ENCODE measurements around the gene POU3F2.

The POU3F2 gene

GRCh38 chr6:98836962-98837944 is 2.9 kb downstream of the POU3F2 start (continued):
- TF ChIP-seq ZNF292 (tag by site-specific recombination; IDR thresholded peaks at IDR 0.05; ENCODE audit: borderline replicate concordance, low read depth) = no peak
- TF ChIP-seq SP7 (tag by site-specific recombination; IDR thresholded peaks at IDR 0.05) = 0 out of 2 replicates have a peak, but pooled peaks have one; percentile 39
- TF ChIP-seq INSM2 (tag by site-specific recombination; IDR thresholded peaks at IDR 0.05) = no peak
- no peak for TF ChIP-seq GLI2 (tag by site-specific recombination; IDR thresholded peaks at IDR 0.05; ENCODE audit: borderline replicate concordance, low read depth)
- TF ChIP-seq ZNF423 (tag by site-specific recombination; IDR thresholded peaks at IDR 0.05) = no peak
- TF ChIP-seq ZXDB (tag by site-specific recombination; IDR thresholded peaks at IDR 0.05) = no peak
- no peak for TF ChIP-seq PATZ1 (tag by site-specific recombination; IDR thresholded peaks at IDR 0.05)
- no peak for TF ChIP-seq ZNF624 (tag by site-specific recombination; IDR thresholded peaks at IDR 0.05)
- no peak for TF ChIP-seq SALL2 (tag by site-specific recombination; IDR thresholded peaks at IDR 0.05; ENCODE audit: borderline replicate concordance)
- peak; percentile 75 for TF ChIP-seq ZNF600 (tag by site-specific recombination; IDR thresholded peaks at IDR 0.05)
- TF ChIP-seq ZNF792 (tag by site-specific recombination; IDR thresholded peaks at IDR 0.05) = no peak
- no peak for TF ChIP-seq BCL6B (tag by site-specific recombination; IDR thresholded peaks at IDR 0.05)
- no peak for TF ChIP-seq ZNF211 (tag by site-specific recombination; IDR thresholded peaks at IDR 0.05; ENCODE audit: low read depth)
- TF ChIP-seq ZNF580 (tag by site-specific recombination; IDR thresholded peaks at IDR 0.05) = no peak
- no peak for TF ChIP-seq ZNF132 (tag by site-specific recombination; IDR thresholded peaks at IDR 0.05; ENCODE audit: borderline replicate concordance)
- no peak for TF ChIP-seq ZNF214 (tag by site-specific recombination; IDR thresholded peaks at IDR 0.05; ENCODE audit: borderline replicate concordance)
- TF ChIP-seq KLF17 (tag by site-specific recombination; IDR thresholded peaks at IDR 0.05) = no peak
- 0 out of 2 replicates have a peak, but pooled peaks have one; percentile 37 for TF ChIP-seq ZNF398 (tag by site-specific recombination; IDR thresholded peaks at IDR 0.05)
- TF ChIP-seq EGR2 (tag by site-specific recombination; IDR thresholded peaks at IDR 0.05; ENCODE audit: low read depth) = 0 out of 2 replicates have a peak, but pooled peaks have one; percentile 24
- TF ChIP-seq ZFHX2 (tag by site-specific recombination; conservative IDR thresholded peaks at IDR 0.05) = 0 out of 2 replicates have a peak, but pooled peaks have one; percentile 30
- TF ChIP-seq KLF9 (tag by site-specific recombination; IDR thresholded peaks at IDR 0.05; ENCODE audit: low read depth) = no peak
- TF ChIP-seq PRDM6 (tag by site-specific recombination; IDR thresholded peaks at IDR 0.05) = peak; percentile 59
- no peak for TF ChIP-seq ZNF658 (tag by site-specific recombination; IDR thresholded peaks at IDR 0.05)
- no peak for TF ChIP-seq ZNF76 (tag by site-specific recombination; IDR thresholded peaks at IDR 0.05; ENCODE audit: borderline replicate concordance, low read depth)
- no peak for TF ChIP-seq ZNF621 (tag by site-specific recombination; IDR thresholded peaks at IDR 0.05)
- TF ChIP-seq ZNF514 (tag by site-specific recombination; IDR thresholded peaks at IDR 0.05) = no peak
- TF ChIP-seq ZNF488 (tag by site-specific recombination; IDR thresholded peaks at IDR 0.05) = no peak
